Measurements from ENCODE around the gene RAPGEF1. TPM values are rescaled to one million over a fixed set of nuclear protein-coding genes. Genes with fewer than 3 reads are reported as not detected.

Gene RAPGEF1
- total and polyA plus RNA-seq, 7 experiments from 2014 or later: 1.2 to 181 (median 84.8) TPM

DNA sequence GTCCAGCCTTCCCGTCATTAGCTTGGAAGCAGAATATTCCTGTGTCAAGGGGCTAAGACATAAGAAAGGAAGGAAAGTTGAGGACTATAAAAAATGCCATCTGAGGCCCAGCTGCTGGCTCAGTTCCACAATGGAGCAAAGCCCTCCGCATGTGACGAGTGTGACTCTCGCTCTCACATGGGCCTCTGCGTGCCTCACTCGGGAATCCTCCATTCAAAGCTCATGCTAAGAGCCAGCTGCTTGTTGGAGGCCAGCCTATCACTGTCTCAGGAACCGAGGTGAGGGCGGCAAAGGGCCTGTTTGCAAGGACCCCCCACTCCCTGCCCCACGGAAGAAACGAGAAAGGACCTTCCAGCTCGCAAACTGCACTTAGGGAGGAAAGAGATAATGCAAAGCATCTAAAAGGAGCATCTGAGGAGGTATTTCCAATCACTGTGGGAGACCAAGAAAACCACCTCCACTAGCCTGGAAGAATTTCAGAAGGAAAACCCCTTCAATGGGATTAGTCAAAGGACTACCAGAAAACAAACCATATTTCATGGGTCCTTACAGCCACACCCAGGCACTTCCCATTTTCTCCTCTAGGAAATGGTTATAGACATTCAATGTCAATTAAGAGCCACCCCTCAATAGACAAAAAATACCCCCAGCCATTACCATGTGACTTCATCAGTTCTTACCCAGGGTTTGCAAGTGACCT lies 99.3 kb downstream of the RAPGEF1 start:
- H3K36me3 Mint-ChIP-seq: peaks cover 0 to 26% (median 15%) of the 10 kb centered on the region in 5 donors
- no peak for ATAC-seq
- DNase-seq: no peak
- H3K27me3 ChIP-seq (ENCODE audit: control insufficient read depth in 2 of 2, insufficient read depth in 2 of 2, low read length in 2 of 2): no peaks in the 10 kb centered on the region
- H3K4me1 Mint-ChIP-seq: peaks cover 9 to 56% (median 16%) of the 10 kb centered on the region in 7 donors
- no peak overlapping the region for H3K4me3 ChIP-seq (ENCODE audit: low read length)
- CTCF ChIA-PET: interaction anchor here (0.9 to 1.8 kb wide), 4 partner anchors 10 to 100 kb away, joined by 3 to 5 read pairs (median 4); partner anchors contain the start of gene RAPGEF1
- intact Hi-C loops (cut with micrococcal nuclease): no loop called here
- H3K9me3 ChIP-seq (ENCODE audit: control insufficient read depth in 2 of 3, low read length in 3 of 3): no peaks in the 10 kb centered on the region
- POLR2A ChIA-PET: no interaction called here
- H3K36me3 ChIP-seq (ENCODE audit: control insufficient read depth in 2 of 3, insufficient read depth in 3 of 3, low read length in 3 of 3): peaks cover 0 to 64% (median 7%) of the 10 kb centered on the region in 3 experiments
- peaks cover 3 to 12% of the 10 kb centered on the region in 2 donors for H3K4me1 ChIP-seq (ENCODE audit: control insufficient read depth in 2 of 2, insufficient read depth in 2 of 2, low read length in 2 of 2)
- H3K27ac ChIP-seq (ENCODE audit: low read depth, low read length): no peak overlapping the region
- H3K9me3 Mint-ChIP-seq: no peaks in the 10 kb centered on the region
- H3K4me3 Mint-ChIP-seq: no peak overlapping the region
- no peaks in the 10 kb centered on the region for H3K27me3 Mint-ChIP-seq
- H3K27ac Mint-ChIP-seq: peak overlapping the region in 4 of 9 donors; percentile 6 to 77 (median 37)

DNA sequence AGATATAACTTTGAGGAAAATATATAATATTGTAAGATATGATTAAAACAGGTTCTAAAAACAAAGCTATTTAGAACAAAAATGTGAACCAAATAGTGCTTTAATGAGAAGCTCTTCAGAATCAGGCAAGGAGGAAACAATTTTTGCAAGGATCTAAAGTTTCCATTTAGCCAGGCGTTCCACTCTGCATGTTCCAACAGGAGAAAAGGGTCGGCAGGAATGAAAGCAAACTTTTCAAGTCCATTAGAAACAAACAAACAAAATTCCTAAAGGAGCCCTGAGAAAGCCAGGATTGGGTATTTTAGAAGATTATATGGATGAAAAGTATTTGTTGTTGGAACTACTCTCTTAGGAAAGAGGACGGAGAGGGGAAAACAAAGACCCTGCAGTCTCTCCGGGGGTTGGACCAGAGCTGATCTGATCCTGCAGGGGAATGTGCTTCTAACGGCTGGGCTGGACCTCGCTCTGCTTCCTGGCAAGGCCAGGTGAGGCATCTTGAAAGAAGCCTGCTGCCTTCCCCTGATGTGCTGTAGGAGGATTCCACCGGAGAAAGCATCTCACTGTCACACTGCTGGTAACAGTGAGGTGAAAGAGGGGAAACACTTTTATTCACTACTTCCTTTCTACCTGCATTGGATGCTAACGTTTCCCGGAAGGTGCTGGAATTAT lies 100.0 kb downstream of the RAPGEF1 start:
- POLR2A ChIA-PET: no interaction called here
- H3K4me1 ChIP-seq (ENCODE audit: control insufficient read depth in 2 of 2, insufficient read depth in 2 of 2, low read length in 2 of 2): peaks cover 10 to 13% of the 10 kb centered on the region in 2 donors
- ATAC-seq (no peak), DNase-seq (no peak)
- H3K9me3 ChIP-seq (ENCODE audit: control insufficient read depth in 2 of 3, low read length in 3 of 3): no peaks in the 10 kb centered on the region
- no peak overlapping the region for H3K4me3 ChIP-seq (ENCODE audit: low read length)
- CTCF ChIA-PET: interaction anchor here (0.9 to 1.0 kb wide), 2 partner anchors 9 to 38 kb away, joined by 3 read pairs; no protein-coding TSS in a partner anchor
- H3K27me3 Mint-ChIP-seq: no peaks in the 10 kb centered on the region
- H3K27me3 ChIP-seq (ENCODE audit: control insufficient read depth in 2 of 2, insufficient read depth in 2 of 2, low read length in 2 of 2): no peaks in the 10 kb centered on the region
- no peak overlapping the region for H3K4me3 Mint-ChIP-seq
- no peak overlapping the region for H3K27ac ChIP-seq (ENCODE audit: low read depth, low read length)
- peaks cover 0 to 26% (median 15%) of the 10 kb centered on the region in 5 donors for H3K36me3 Mint-ChIP-seq
- no peaks in the 10 kb centered on the region for H3K9me3 Mint-ChIP-seq
- peak overlapping the region in 3 of 9 donors; percentile 32 to 68 (median 48) for H3K27ac Mint-ChIP-seq
- peaks cover 0 to 60% (median 7%) of the 10 kb centered on the region in 3 experiments for H3K36me3 ChIP-seq (ENCODE audit: control insufficient read depth in 2 of 3, insufficient read depth in 3 of 3, low read length in 3 of 3)
- intact Hi-C loops (cut with micrococcal nuclease): loop anchor here in 1 of 2 donors (5.0 kb wide), 2 partner anchors 37 to 107 kb away; no protein-coding TSS in a partner anchor
- peaks cover 13 to 57% (median 21%) of the 10 kb centered on the region in 7 donors for H3K4me1 Mint-ChIP-seq

GRCh38 chr9:131636593-131636992 lies 103.3 kb downstream of the RAPGEF1 start:
- intact Hi-C loops (cut with micrococcal nuclease): loop anchor here in 1 of 2 donors (5.0 kb wide), 2 partner anchors 41 to 111 kb away; no protein-coding TSS in a partner anchor
- ChIA-PET CTCF (interaction anchor here (0.7 kb wide), 1 partner anchor 73 kb away, joined by 3 read pairs; no protein-coding TSS in a partner anchor), POLR2A (interaction anchor here (0.6 kb wide), 1 partner anchor 28 kb away, joined by 3 read pairs; no protein-coding TSS in a partner anchor)
- Mint-ChIP-seq H3K9me3 (no peaks in the 10 kb centered on the region), H3K27ac (peak overlapping the region; percentile 29 to 89 (median 82)), H3K36me3 (peaks cover 0 to 26% (median 9%) of the 10 kb centered on the region in 5 donors), H3K27me3 (no peaks in the 10 kb centered on the region), H3K4me3 (no peak overlapping the region), H3K4me1 (peaks cover 17 to 47% (median 20%) of the 10 kb centered on the region in 7 donors)
- no peaks in the 10 kb centered on the region for H3K27me3 ChIP-seq (ENCODE audit: control insufficient read depth in 2 of 2, insufficient read depth in 2 of 2, low read length in 2 of 2)
- no peak overlapping the region for H3K4me3 ChIP-seq (ENCODE audit: low read length)
- H3K36me3 ChIP-seq (ENCODE audit: control insufficient read depth in 2 of 3, insufficient read depth in 3 of 3, low read length in 3 of 3): peaks cover 0 to 40% (median 7%) of the 10 kb centered on the region in 3 experiments
- ATAC-seq: no peak
- H3K27ac ChIP-seq (ENCODE audit: low read depth, low read length): peak overlapping the region; percentile 43
- no peak for DNase-seq
- no peaks in the 10 kb centered on the region for H3K9me3 ChIP-seq (ENCODE audit: control insufficient read depth in 2 of 3, low read length in 3 of 3)
- H3K4me1 ChIP-seq (ENCODE audit: control insufficient read depth in 2 of 2, insufficient read depth in 2 of 2, low read length in 2 of 2): peaks cover 12 to 17% of the 10 kb centered on the region in 2 donors

DNA sequence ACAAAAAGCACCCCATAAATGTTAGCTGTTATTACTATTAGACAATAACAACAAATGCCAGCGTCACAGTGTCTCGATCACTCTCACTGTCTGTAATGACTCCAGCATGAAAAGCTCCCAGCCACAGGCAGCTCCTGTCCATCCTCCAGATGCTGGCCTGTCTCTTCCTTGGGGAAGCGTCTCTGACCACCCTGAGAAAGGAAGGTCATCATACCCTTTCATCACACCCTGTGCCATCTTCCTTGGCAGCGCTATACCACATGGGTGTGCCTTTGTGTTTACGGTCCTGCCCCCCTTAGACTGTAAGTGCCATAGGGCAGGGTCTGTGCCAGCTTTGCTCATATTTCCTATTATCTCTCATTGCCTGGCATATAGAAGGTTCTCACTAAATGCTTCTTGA lies 104.0 kb downstream of the RAPGEF1 start:
- H3K9me3 ChIP-seq (ENCODE audit: control insufficient read depth in 2 of 3, low read length in 3 of 3): no peaks in the 10 kb centered on the region
- H3K36me3 Mint-ChIP-seq: peaks cover 0 to 24% (median 9%) of the 10 kb centered on the region in 5 donors
- DNase-seq (no peak), ATAC-seq (peak; percentile 32)
- H3K27me3 ChIP-seq (ENCODE audit: control insufficient read depth in 2 of 2, insufficient read depth in 2 of 2, low read length in 2 of 2): no peaks in the 10 kb centered on the region
- no peaks in the 10 kb centered on the region for H3K9me3 Mint-ChIP-seq
- peaks cover 0 to 36% (median 7%) of the 10 kb centered on the region in 3 experiments for H3K36me3 ChIP-seq (ENCODE audit: control insufficient read depth in 2 of 3, insufficient read depth in 3 of 3, low read length in 3 of 3)
- H3K27ac ChIP-seq (ENCODE audit: low read depth, low read length): peak overlapping the region; percentile 43
- H3K4me1 Mint-ChIP-seq: peaks cover 15 to 46% (median 19%) of the 10 kb centered on the region in 7 donors
- no peaks in the 10 kb centered on the region for H3K27me3 Mint-ChIP-seq
- H3K4me1 ChIP-seq (ENCODE audit: control insufficient read depth in 2 of 2, insufficient read depth in 2 of 2, low read length in 2 of 2): peaks cover 12 to 17% of the 10 kb centered on the region in 2 donors
- no peak overlapping the region for H3K4me3 ChIP-seq (ENCODE audit: low read length)
- peak overlapping the region in 1 of 10 donors; percentile 7 for H3K4me3 Mint-ChIP-seq
- POLR2A ChIA-PET: interaction anchor here (0.6 to 1.5 kb wide), 3 partner anchors 28 to 92 kb away, joined by 3 to 7 read pairs (median 6); no protein-coding TSS in a partner anchor
- intact Hi-C loops (cut with micrococcal nuclease): loop anchor here (1.0 to 5.0 kb wide), 7 partner anchors 21 to 511 kb away; partner anchors contain the start of gene NUP214 (in 1 of the 2)
- CTCF ChIA-PET: interaction anchor here (1.0 to 1.8 kb wide), 4 partner anchors 31 to 107 kb away, joined by 4 to 10 read pairs (median 6); no protein-coding TSS in a partner anchor
- H3K27ac Mint-ChIP-seq: peak overlapping the region in 8 of 9 donors; percentile 72 to 89 (median 84)

DNA sequence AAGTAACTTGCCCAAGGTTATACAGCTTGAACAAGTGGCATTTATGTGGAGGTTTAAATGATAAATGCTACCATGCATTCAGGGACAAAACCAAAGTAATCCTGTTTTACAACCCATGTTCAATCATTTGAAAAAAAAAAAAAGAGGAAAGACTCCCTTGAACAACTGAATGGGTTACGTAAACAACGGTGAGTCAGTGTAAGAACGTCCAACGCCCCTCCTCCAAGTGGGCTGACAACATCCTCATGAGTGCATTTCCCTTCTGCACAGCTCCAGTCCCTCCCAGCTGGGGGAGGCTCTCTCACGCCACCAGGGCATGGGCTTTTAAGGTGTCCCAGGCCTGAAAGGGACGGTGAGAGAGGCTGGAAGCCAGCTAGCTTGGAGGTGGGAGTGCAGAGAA lies 104.6 kb downstream of the RAPGEF1 start:
- H3K27ac Mint-ChIP-seq: peak overlapping the region; percentile 70 to 89 (median 85)
- peaks cover 15 to 51% (median 19%) of the 10 kb centered on the region in 7 donors for H3K4me1 Mint-ChIP-seq
- H3K27me3 ChIP-seq (ENCODE audit: control insufficient read depth in 2 of 2, insufficient read depth in 2 of 2, low read length in 2 of 2): no peaks in the 10 kb centered on the region
- H3K9me3 ChIP-seq (ENCODE audit: control insufficient read depth in 2 of 3, low read length in 3 of 3): no peaks in the 10 kb centered on the region
- ChIA-PET POLR2A (interaction anchor here (0.7 to 1.5 kb wide), 2 partner anchors 93 to 218 kb away, joined by 3 to 7 read pairs; no protein-coding TSS in a partner anchor), CTCF (interaction anchor here (1.0 to 1.8 kb wide), 6 partner anchors 31 to 108 kb away, joined by 3 to 10 read pairs (median 4); no protein-coding TSS in a partner anchor)
- H3K27me3 Mint-ChIP-seq: no peaks in the 10 kb centered on the region
- DNase-seq (peak; percentile 34 to 76 (median 60)), ATAC-seq (peak; percentile 98)
- intact Hi-C loops (cut with micrococcal nuclease): loop anchor here (1.0 to 5.0 kb wide), 7 partner anchors 22 to 510 kb away; partner anchors contain the start of gene NUP214 (in 1 of the 2)
- peaks cover 0 to 30% (median 9%) of the 10 kb centered on the region in 5 donors for H3K36me3 Mint-ChIP-seq
- H3K4me3 ChIP-seq (ENCODE audit: low read length): no peak overlapping the region
- peak overlapping the region in 3 of 10 donors; percentile 5 to 50 (median 11) for H3K4me3 Mint-ChIP-seq
- peak overlapping the region; percentile 36 for H3K27ac ChIP-seq (ENCODE audit: low read depth, low read length)
- H3K9me3 Mint-ChIP-seq: no peaks in the 10 kb centered on the region
- peaks cover 0 to 36% (median 7%) of the 10 kb centered on the region in 3 experiments for H3K36me3 ChIP-seq (ENCODE audit: control insufficient read depth in 2 of 3, insufficient read depth in 3 of 3, low read length in 3 of 3)
- peaks cover 12 to 20% of the 10 kb centered on the region in 2 donors for H3K4me1 ChIP-seq (ENCODE audit: control insufficient read depth in 2 of 2, insufficient read depth in 2 of 2, low read length in 2 of 2)

Measured in naive thymus-derived CD4-positive, alpha-beta T cell (primary cell).